ENCODE measurements around the gene SLAIN2. TPM values are rescaled to one million over a fixed set of nuclear protein-coding genes. Genes with fewer than 3 reads are reported as not detected.
"Not testable (repeated sequence)": the region's sequence is repeated elsewhere in the genome, so short reads cannot be mapped to it uniquely, and the experiment has no call there.

SLAIN2 gene
- total RNA-seq, result 47.6 and 49.4 TPM in 2 replicates
- long read RNA-seq, partial matches to known transcripts, result 11 of 11 reads
- long read RNA-seq, other reads (novel, unspliced or antisense), result 0 of 11 reads

DNA sequence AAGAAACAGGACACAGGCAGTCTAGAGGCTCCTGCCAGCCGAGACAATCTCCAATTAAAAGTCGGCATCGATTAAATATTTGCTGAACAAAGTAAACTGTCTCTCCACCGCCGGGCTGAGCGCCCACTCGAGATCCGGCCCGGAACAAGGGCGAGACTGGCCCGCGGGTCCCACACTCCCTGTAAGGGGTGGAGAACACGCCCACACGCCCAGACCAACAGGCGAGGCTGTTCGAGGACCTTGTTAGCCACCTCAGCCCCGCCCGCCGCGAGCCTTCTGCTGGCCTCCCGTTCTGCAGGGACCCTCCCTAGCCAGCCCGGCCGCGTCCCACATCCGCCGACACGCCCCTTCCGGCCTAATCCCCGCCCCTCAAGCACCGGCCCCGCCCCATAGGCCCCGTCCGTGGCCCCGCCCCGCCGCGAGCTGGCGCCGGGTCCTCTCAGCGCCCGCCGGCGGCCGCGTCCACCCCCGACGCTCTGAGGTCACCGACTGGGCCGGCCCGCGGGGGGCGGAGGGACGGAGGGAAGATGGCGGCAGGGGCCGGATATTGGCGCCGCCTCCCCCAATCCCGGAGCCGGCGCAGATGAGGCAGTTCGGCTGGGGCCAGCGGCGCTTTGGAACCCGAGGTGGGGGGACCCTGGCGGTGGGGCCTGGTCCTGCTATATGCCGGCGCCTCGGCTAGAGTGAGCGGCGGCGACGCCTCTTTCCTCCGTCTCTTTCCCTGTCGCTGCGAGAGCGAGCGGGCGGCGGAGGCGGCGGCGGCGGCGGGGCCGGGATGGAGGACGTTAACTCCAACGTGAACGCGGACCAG, at the start of gene SLAIN2:
Gene SLAIN2, plus strand, starts transcription at position 565 of the 811 bp plus-strand sequence. Its CDS starts 211 bp downstream, at position 776.
- Mint-ChIP-seq H3K27me3 (ENCODE audit: low read depth) (no peaks in the 10 kb centered on the region), H3K27ac (ENCODE audit: unreplicated experiment) (peak within 1 kb of the TSS; percentile 99), H3K4me1 (peaks cover 49% of the 10 kb centered on the region), H3K4me3 (peak within 1 kb of the TSS; percentile 97), H3K36me3 (ENCODE audit: low read depth) (no peaks in the 10 kb centered on the region), H3K9me3 (no peaks in the 10 kb centered on the region)
- DNase-seq (ENCODE audit: low read depth, low spot score), result peak; percentile 100
- TF ChIP-seq, protein P1, sequence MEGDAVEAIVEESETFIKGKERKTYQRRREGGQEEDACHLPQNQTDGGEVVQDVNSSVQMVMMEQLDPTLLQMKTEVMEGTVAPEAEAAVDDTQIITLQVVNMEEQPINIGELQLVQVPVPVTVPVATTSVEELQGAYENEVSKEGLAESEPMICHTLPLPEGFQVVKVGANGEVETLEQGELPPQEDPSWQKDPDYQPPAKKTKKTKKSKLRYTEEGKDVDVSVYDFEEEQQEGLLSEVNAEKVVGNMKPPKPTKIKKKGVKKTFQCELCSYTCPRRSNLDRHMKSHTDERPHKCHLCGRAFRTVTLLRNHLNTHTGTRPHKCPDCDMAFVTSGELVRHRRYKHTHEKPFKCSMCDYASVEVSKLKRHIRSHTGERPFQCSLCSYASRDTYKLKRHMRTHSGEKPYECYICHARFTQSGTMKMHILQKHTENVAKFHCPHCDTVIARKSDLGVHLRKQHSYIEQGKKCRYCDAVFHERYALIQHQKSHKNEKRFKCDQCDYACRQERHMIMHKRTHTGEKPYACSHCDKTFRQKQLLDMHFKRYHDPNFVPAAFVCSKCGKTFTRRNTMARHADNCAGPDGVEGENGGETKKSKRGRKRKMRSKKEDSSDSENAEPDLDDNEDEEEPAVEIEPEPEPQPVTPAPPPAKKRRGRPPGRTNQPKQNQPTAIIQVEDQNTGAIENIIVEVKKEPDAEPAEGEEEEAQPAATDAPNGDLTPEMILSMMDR (conservative IDR thresholded peaks at IDR 0.05), result peak; percentile 64

DNA sequence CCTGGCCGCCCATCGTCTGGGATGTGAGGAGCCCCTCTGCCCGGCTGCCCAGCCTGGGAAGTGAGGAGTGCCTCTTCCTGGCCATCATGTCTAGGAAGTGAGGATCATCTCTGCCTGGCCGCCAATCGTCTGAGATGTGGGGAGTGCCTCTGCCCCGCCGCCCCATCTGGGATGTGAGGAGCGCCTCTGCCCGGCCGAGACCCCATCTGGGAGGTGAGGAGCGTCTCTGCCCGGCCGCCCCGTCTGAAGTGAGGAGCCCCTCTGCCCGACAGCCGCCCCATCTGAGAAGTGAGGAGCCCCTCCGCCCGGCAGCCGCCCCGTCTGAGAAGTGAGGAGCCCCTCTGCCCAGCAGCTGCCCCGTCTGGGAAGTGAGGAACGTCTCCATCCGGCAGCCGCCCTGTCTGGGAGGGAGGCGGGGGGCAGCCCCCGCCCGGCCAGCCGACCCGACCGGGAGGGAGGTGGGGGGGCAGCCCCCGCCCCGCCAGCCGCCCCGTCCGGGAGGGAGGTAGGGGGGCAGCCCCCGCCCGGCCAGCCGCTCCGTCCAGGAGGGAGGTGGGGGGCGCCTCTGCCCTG, 49.0 kb upstream of the SLAIN2 start:
- H3K9me3 Mint-ChIP-seq; H3K36me3 Mint-ChIP-seq (ENCODE audit: low read depth); H3K4me3 Mint-ChIP-seq; H3K27me3 Mint-ChIP-seq (ENCODE audit: low read depth); H3K27ac Mint-ChIP-seq (ENCODE audit: unreplicated experiment); DNase-seq (ENCODE audit: low read depth, low spot score); H3K4me1 Mint-ChIP-seq: not testable (repeated sequence)

DNA sequence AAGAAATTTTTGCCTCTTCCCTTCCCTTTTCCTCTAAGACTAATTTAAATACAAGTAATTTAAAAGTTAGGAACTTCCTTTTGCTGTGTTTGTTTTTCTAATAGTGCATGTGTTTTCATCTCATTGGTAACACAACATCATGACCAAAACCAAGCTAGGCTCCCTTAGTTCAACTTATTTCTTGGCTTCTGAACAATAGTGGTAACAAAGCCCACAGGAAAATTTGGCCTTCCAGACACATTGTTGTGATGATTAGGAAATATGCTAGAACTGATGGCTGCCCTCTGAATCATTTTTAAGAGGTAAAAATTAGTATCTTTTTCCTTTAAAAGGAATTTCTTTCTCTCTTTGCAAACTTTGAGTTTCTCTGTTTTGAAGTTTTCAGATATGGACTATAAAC, 46.2 kb upstream of the SLAIN2 start:
- H3K4me1 Mint-ChIP-seq, result no peaks in the 10 kb centered on the region

DNA sequence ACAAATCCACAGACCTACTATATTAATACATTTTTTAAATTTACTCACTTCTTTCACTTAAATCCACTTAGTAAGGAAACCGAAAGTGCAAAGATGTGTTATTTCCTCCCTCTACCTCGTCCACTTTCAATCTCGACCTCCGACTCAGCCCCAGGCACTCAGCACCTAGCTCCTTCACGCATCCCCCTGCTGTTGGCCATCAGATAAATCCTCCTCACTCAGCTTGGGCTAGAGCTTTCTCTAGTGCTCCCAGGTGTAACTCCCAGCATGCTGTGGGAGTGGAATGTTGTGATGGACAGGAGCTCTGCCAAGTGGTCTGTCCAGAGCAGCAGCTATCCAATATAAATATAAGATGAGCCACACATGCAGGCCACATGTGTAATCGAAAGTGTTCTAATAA, 45.0 kb upstream of the SLAIN2 start:
- no peaks in the 10 kb centered on the region for H3K36me3 Mint-ChIP-seq (ENCODE audit: low read depth)
- H3K9me3 Mint-ChIP-seq, result no peaks in the 10 kb centered on the region
- H3K4me1 Mint-ChIP-seq, result no peaks in the 10 kb centered on the region
- TF ChIP-seq, protein P1 (conservative IDR thresholded peaks at IDR 0.05), result no peak
- no peak overlapping the region for H3K27ac Mint-ChIP-seq (ENCODE audit: unreplicated experiment)
- H3K4me3 Mint-ChIP-seq, result no peak overlapping the region
- H3K27me3 Mint-ChIP-seq (ENCODE audit: low read depth), result no peaks in the 10 kb centered on the region
- no peak for DNase-seq (ENCODE audit: low read depth, low spot score)

More for the DNA sequence above, 46.2 kb upstream of the SLAIN2 start:
- no peak for DNase-seq (ENCODE audit: low read depth, low spot score)
- TF ChIP-seq, protein P1 (conservative IDR thresholded peaks at IDR 0.05), result no peak
- peaks cover 3% of the 10 kb centered on the region for H3K9me3 Mint-ChIP-seq
- no peak overlapping the region for H3K4me3 Mint-ChIP-seq
- H3K27ac Mint-ChIP-seq (ENCODE audit: unreplicated experiment), result no peak overlapping the region
- H3K36me3 Mint-ChIP-seq (ENCODE audit: low read depth), result no peaks in the 10 kb centered on the region
- no peaks in the 10 kb centered on the region for H3K27me3 Mint-ChIP-seq (ENCODE audit: low read depth)

DNA sequence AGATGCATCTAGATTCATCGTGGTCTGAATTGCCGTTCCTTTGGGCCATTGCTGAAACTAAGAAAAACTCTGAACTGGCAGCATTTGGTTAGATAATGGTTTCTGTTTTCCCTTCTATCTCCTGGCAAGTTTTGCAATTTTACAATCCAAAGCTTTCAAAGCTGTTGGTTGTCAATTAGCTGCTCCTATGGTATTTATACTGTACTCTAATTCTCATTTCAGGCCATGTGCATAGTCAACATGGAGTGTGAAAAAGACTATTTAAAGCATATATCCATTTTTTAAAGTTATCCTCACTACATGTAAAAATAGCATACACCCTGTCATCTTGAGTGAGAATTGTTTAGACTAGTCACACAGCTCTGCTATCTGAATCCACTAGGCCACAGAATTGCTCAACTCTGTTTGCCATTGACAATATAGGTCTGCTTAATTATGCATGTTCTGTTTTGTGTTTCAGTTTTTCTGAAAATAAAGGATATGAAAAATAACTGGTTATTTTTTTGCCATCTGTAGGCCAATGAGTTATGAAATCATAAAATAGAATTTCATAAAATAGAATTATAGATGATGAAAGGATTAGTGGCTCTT, 44.0 kb upstream of the SLAIN2 start:
- TF ChIP-seq, protein P1 (conservative IDR thresholded peaks at IDR 0.05), result no peak
- Mint-ChIP-seq H3K9me3 (no peaks in the 10 kb centered on the region), H3K4me3 (no peak overlapping the region), H3K27me3 (ENCODE audit: low read depth) (no peaks in the 10 kb centered on the region), H3K36me3 (ENCODE audit: low read depth) (no peaks in the 10 kb centered on the region), H3K27ac (ENCODE audit: unreplicated experiment) (no peak overlapping the region), H3K4me1 (no peaks in the 10 kb centered on the region)
- DNase-seq (ENCODE audit: low read depth, low spot score), result no peak

All from neural crest cell (in vitro differentiated cells).